Upper lobe of left lung (tissue), 4 donors: Measurements from ENCODE around the gene LNX2.

Experiments used
- CTCF ChIP-seq, 6 experiments: fragments of 450-650 bp in 4 of 6; fragments of 200-600 bp in 2 of 6; sonication (generic) in 2 of 6; IDR thresholded peaks; one replicate each; pipeline ENCODE4 v1.5.1; 2016 to 2019; ENCODE audit warnings: antibody characterized with exemption in 6 of 6
- EP300 ChIP-seq, 4 donors: sonication (generic); formaldehyde crosslinking; IDR thresholded peaks; one replicate each; pipeline ENCODE4 v1.5.1; 2017; ENCODE audit warnings: antibody characterized with exemption in 4 of 4, control low read depth in 2 of 4
- POLR2A ChIP-seq, 4 donors: fragments of 450-650 bp; IDR thresholded peaks; one replicate each; pipeline ENCODE4 v1.5.1; 2016 to 2017; ENCODE audit warnings: antibody characterized with exemption in 4 of 4, mild to moderate bottlenecking in 2 of 4
- POLR2AphosphoS5 ChIP-seq, 2 donors: sonication (generic); formaldehyde crosslinking; IDR thresholded peaks; one replicate each; pipeline ENCODE4 v1.5.1; 2017; ENCODE audit warnings: antibody characterized with exemption in 2 of 2

GRCh38 chr13:27605099-27605498 is 15.2 kb downstream of the LNX2 start:
- TF ChIP-seq POLR2AphosphoS5 (IDR thresholded peaks at IDR 0.05) (no peak), CTCF (IDR thresholded peaks at IDR 0.05) (no peak), POLR2A (IDR thresholded peaks at IDR 0.05) (no peak), EP300 (IDR thresholded peaks at IDR 0.05) (no peak)
